ENCODE measurements around the gene HES3.

DNA sequence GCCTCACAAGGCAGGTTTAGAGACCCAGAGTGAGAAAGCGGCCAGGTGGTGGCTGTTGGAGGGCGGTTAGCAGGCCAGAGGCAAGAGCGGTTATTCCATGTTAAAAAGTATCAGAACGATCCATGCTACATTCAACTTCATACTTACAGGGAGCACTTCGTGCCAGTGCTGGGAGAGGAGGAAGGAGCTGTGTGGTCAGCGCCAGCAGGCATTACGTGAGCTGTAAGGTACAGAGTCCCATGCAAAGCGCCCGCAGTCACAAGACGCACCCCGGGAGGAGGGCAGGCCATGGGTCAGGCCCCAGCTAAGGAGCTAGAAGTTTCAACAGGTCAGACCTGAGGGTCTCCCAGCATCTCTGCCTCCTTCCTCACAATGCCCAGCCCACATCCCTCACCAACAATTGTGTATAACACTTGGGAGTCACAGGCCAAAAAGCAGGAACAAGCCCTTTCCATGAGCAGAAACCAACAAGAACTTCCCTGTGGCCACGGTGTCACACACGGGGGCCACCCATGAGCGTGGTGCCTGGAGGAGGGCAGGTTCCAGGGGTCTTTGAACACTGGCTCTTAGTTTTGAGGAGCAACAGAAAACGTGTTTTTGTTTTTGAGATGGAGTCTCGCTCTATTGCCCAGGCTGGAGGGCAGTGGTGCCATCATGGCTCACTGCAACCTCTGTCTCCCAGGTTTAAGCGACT, 38.7 kb downstream of the HES3 start:
- TF ChIP-seq, protein P1, sequence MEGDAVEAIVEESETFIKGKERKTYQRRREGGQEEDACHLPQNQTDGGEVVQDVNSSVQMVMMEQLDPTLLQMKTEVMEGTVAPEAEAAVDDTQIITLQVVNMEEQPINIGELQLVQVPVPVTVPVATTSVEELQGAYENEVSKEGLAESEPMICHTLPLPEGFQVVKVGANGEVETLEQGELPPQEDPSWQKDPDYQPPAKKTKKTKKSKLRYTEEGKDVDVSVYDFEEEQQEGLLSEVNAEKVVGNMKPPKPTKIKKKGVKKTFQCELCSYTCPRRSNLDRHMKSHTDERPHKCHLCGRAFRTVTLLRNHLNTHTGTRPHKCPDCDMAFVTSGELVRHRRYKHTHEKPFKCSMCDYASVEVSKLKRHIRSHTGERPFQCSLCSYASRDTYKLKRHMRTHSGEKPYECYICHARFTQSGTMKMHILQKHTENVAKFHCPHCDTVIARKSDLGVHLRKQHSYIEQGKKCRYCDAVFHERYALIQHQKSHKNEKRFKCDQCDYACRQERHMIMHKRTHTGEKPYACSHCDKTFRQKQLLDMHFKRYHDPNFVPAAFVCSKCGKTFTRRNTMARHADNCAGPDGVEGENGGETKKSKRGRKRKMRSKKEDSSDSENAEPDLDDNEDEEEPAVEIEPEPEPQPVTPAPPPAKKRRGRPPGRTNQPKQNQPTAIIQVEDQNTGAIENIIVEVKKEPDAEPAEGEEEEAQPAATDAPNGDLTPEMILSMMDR (IDR thresholded peaks at IDR 0.05; ENCODE audit: insufficient read depth, low read length, poor library complexity, severe bottlenecking), result no peak
- no peak for TF ChIP-seq EZH2phosphoT487 (conservative IDR thresholded peaks at IDR 0.05; ENCODE audit: low read length)
